K562 (cell line): ENCODE measurements around the gene SH3BP2. TPM values are rescaled to one million over a fixed set of nuclear protein-coding genes. Genes with fewer than 3 reads are reported as not detected.

Source experiments
- ATF7 ChIP-seq: fragments of 450-650 bp; IDR thresholded peaks from 2 replicates; pipeline ENCODE4 v1.7.1; 2014; ENCODE audit warnings: mild to moderate bottlenecking, moderate library complexity
- BACH1 ChIP-seq: fragments of 200-800 bp; sonication (Bioruptor generic); IDR thresholded peaks from 2 replicates; pipeline ENCODE4 v1.6.1; 2016; ENCODE audit warnings: missing genetic modification characterization, missing compliant biosample characterization
- CHD4 ChIP-seq: fragments of 200-600 bp; sonication (generic); IDR thresholded peaks from 3 replicates; pipeline ENCODE4 v1.6.1; 2012; ENCODE audit warnings: low read depth, mild to moderate bottlenecking, mixed read lengths, low read length, inconsistent platforms; ENCODE audit not compliant: insufficient read depth, insufficient replicate concordance, poor library complexity, severe bottlenecking
- FOXP1 ChIP-seq: sonication (generic); formaldehyde crosslinking; IDR thresholded peaks from 2 replicates; pipeline ENCODE4 v1.8.0; 2022; ENCODE audit warnings: mild to moderate bottlenecking, missing genetic modification reagents
- GATAD2A ChIP-seq: fragments of 450-650 bp; IDR thresholded peaks from 2 replicates; pipeline ENCODE4 v1.6.1; 2017
- MCM7 ChIP-seq, 2 experiments: fragments of 450-650 bp; IDR thresholded peaks; 2 replicates each; pipeline ENCODE4 v1.6.1; 2016 to 2018
- MEIS2 ChIP-seq: fragments of 450-650 bp; IDR thresholded peaks from 2 replicates; pipeline ENCODE4 v1.6.1; 2014; ENCODE audit warnings: mild to moderate bottlenecking; ENCODE audit not compliant: partially characterized antibody
- PHTF2 ChIP-seq: fragments of 250-450 bp; sonication (Bioruptor Pico); IDR thresholded peaks from 2 replicates; pipeline ENCODE4 v1.5.0; 2021; ENCODE audit warnings: mild to moderate bottlenecking
- RERE ChIP-seq: sonication (generic); formaldehyde crosslinking; IDR thresholded peaks from 2 replicates; pipeline ENCODE4 v1.8.0; 2023; ENCODE audit warnings: missing genetic modification reagents, mild to moderate bottlenecking, borderline replicate concordance
- SMARCB1 ChIP-seq: IDR thresholded peaks from 2 replicates; pipeline ENCODE4 v1.6.1; 2011; ENCODE audit warnings: improper control_type of control experiment, low read depth; ENCODE audit not compliant: insufficient read length
- ZFP30 ChIP-seq: fragments of 250-450 bp; sonication (Bioruptor Pico); IDR thresholded peaks from 2 replicates; pipeline ENCODE4 v1.8.0; 2022; ENCODE audit warnings: moderate library complexity, mild to moderate bottlenecking, inconsistent platforms, borderline replicate concordance
- polyA plus RNA-seq, 8 experiments: library from polyadenylated mRNA; depleted of rRNA in 4 of 8; stranded (reverse) in 5 of 8; unstranded in 3 of 8; fragments of >200 nt; fragmentation: Nextera tagmentation in 2 of 8; fragmentation: Illumina TruSeq in 1 of 8; extraction: Ambion mirVana in 2 of 8; extraction: Trizol in 1 of 8; gene quantifications; 2 replicates each; pipeline versions ENCODE4 v1.2.1 to v1.2.3, GENCODE V29; 2011 to 2014; ENCODE audit warnings: inconsistent platforms in 1 of 8, missing spikeins in 1 of 8
- total RNA-seq, 7 experiments: library from RNA; depleted of rRNA in 6 of 7; stranded (reverse); fragments of >200 nt in 6 of 7; fragmentation: Illumina TruSeq in 2 of 7; extraction: Trizol in 2 of 7; gene quantifications; 2 replicates each; pipeline versions ENCODE4 v1.2.1 to v1.2.3, GENCODE V29; 2011 to 2021; ENCODE audit warnings: low replicate concordance in 1 of 7
- TF ChIP-seq, protein P1 (sequence below): sonication (generic); formaldehyde crosslinking; IDR thresholded peaks from 2 replicates; pipeline ENCODE4 v1.8.1; 2023; ENCODE audit warnings: mild to moderate bottlenecking, missing genetic modification reagents
- TF ChIP-seq, protein P2 (sequence below): fragments of 250-450 bp; sonication (Bioruptor Pico); IDR thresholded peaks from 2 replicates; pipeline ENCODE4 v1.8.0; 2021; ENCODE audit warnings: moderate library complexity, mild to moderate bottlenecking, inconsistent platforms
- TF ChIP-seq, protein P3 (sequence below): IDR thresholded peaks from 3 replicates; pipeline ENCODE4 v1.6.1; 2011; ENCODE audit warnings: borderline replicate concordance, mild to moderate bottlenecking, moderate library complexity; ENCODE audit not compliant: insufficient read length; ENCODE audit errors: extremely low read depth

SH3BP2 gene
- total and polyA plus RNA-seq, 9 of the 15 experiments (the other 6 are each of a cell fraction or from before 2014, with no cell fraction given), result 0.34 to 16.0 (median 5.1) TPM

- TF ChIP-seq, protein P1, sequence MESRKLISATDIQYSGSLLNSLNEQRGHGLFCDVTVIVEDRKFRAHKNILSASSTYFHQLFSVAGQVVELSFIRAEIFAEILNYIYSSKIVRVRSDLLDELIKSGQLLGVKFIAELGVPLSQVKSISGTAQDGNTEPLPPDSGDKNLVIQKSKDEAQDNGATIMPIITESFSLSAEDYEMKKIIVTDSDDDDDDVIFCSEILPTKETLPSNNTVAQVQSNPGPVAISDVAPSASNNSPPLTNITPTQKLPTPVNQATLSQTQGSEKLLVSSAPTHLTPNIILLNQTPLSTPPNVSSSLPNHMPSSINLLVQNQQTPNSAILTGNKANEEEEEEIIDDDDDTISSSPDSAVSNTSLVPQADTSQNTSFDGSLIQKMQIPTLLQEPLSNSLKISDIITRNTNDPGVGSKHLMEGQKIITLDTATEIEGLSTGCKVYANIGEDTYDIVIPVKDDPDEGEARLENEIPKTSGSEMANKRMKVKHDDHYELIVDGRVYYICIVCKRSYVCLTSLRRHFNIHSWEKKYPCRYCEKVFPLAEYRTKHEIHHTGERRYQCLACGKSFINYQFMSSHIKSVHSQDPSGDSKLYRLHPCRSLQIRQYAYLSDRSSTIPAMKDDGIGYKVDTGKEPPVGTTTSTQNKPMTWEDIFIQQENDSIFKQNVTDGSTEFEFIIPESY (CRISPR knock-in tag), result no peak; the same call in 1 of the 2 replicates
- TF ChIP-seq PHTF2 (no peak), FOXP1 (CRISPR knock-in tag) (peak; percentile 92), MCM7 (IDR thresholded peaks at IDR 0.05) (no peak), GATAD2A (no peak), RERE (CRISPR knock-in tag) (no peak), SMARCB1 (no peak), ATF7 (peak; percentile 52; the same call in 1 of the 2 replicates), MEIS2 (peak; percentile 7), ZFP30 (no peak), CHD4 (no peak), BACH1 (no peak)
- TF ChIP-seq, protein P2, sequence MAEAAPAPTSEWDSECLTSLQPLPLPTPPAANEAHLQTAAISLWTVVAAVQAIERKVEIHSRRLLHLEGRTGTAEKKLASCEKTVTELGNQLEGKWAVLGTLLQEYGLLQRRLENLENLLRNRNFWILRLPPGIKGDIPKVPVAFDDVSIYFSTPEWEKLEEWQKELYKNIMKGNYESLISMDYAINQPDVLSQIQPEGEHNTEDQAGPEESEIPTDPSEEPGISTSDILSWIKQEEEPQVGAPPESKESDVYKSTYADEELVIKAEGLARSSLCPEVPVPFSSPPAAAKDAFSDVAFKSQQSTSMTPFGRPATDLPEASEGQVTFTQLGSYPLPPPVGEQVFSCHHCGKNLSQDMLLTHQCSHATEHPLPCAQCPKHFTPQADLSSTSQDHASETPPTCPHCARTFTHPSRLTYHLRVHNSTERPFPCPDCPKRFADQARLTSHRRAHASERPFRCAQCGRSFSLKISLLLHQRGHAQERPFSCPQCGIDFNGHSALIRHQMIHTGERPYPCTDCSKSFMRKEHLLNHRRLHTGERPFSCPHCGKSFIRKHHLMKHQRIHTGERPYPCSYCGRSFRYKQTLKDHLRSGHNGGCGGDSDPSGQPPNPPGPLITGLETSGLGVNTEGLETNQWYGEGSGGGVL (CRISPR knock-in tag), result no peak
- TF ChIP-seq, protein P3, sequence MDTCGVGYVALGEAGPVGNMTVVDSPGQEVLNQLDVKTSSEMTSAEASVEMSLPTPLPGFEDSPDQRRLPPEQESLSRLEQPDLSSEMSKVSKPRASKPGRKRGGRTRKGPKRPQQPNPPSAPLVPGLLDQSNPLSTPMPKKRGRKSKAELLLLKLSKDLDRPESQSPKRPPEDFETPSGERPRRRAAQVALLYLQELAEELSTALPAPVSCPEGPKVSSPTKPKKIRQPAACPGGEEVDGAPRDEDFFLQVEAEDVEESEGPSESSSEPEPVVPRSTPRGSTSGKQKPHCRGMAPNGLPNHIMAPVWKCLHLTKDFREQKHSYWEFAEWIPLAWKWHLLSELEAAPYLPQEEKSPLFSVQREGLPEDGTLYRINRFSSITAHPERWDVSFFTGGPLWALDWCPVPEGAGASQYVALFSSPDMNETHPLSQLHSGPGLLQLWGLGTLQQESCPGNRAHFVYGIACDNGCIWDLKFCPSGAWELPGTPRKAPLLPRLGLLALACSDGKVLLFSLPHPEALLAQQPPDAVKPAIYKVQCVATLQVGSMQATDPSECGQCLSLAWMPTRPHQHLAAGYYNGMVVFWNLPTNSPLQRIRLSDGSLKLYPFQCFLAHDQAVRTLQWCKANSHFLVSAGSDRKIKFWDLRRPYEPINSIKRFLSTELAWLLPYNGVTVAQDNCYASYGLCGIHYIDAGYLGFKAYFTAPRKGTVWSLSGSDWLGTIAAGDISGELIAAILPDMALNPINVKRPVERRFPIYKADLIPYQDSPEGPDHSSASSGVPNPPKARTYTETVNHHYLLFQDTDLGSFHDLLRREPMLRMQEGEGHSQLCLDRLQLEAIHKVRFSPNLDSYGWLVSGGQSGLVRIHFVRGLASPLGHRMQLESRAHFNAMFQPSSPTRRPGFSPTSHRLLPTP, result no peak
These were observed 951 bp downstream of the SH3BP2 start (continued) for GRCh38 chr4:2793586-2794485.
